HEK293 (cell line): Measurements from ENCODE around the gene PPY.

Experiments
- BCL11A ChIP-seq: fragments of 450-650 bp; formaldehyde crosslinking; IDR thresholded peaks from 2 replicates; pipeline ENCODE4 v1.5.1; 2016; ENCODE audit warnings: low read depth, missing biosample characterization, missing genetic modification characterization
- GLIS1 ChIP-seq: fragments of 450-650 bp; formaldehyde crosslinking; IDR thresholded peaks from 2 replicates; pipeline ENCODE4 v1.5.1; 2016; ENCODE audit warnings: missing biosample characterization, missing genetic modification characterization
- KLF8 ChIP-seq: fragments of 450-650 bp; formaldehyde crosslinking; IDR thresholded peaks from 2 replicates; pipeline ENCODE4 v1.5.1; 2016; ENCODE audit warnings: missing biosample characterization, missing genetic modification characterization
- OSR2 ChIP-seq: fragments of 450-650 bp; formaldehyde crosslinking; IDR thresholded peaks from 2 replicates; pipeline ENCODE4 v1.5.1; 2016; ENCODE audit warnings: missing biosample characterization, missing genetic modification characterization
- OVOL3 ChIP-seq: fragments of 450-650 bp; formaldehyde crosslinking; IDR thresholded peaks from 2 replicates; pipeline ENCODE4 v1.5.1; 2016; ENCODE audit warnings: missing biosample characterization, missing genetic modification characterization
- REPIN1 ChIP-seq: fragments of 450-650 bp; formaldehyde crosslinking; IDR thresholded peaks from 2 replicates; pipeline ENCODE4 v1.5.1; 2017; ENCODE audit warnings: missing biosample characterization, missing genetic modification characterization, low read depth
- SCRT2 ChIP-seq: fragments of 450-650 bp; formaldehyde crosslinking; IDR thresholded peaks from 2 replicates; pipeline ENCODE4 v1.5.1; 2016; ENCODE audit warnings: missing biosample characterization, missing genetic modification characterization
- ZBTB8A ChIP-seq: fragments of 450-650 bp; formaldehyde crosslinking; IDR thresholded peaks from 2 replicates; pipeline ENCODE4 v1.5.1; 2016; ENCODE audit warnings: missing biosample characterization, missing genetic modification characterization
- ZEB2 ChIP-seq: fragments of 450-650 bp; formaldehyde crosslinking; IDR thresholded peaks from 2 replicates; pipeline ENCODE4 v1.5.1; 2016; ENCODE audit warnings: missing biosample characterization, missing genetic modification characterization
- ZFP69B ChIP-seq: fragments of 450-650 bp; formaldehyde crosslinking; IDR thresholded peaks from 2 replicates; pipeline ENCODE4 v1.5.1; 2016; ENCODE audit warnings: missing biosample characterization, missing genetic modification characterization
- ZNF221 ChIP-seq: fragments of 450-650 bp; formaldehyde crosslinking; IDR thresholded peaks from 2 replicates; pipeline ENCODE4 v1.5.1; 2017; ENCODE audit warnings: missing biosample characterization, missing genetic modification characterization, borderline replicate concordance
- ZNF266 ChIP-seq: fragments of 450-650 bp; formaldehyde crosslinking; IDR thresholded peaks from 2 replicates; pipeline ENCODE4 v1.5.1; 2016; ENCODE audit warnings: missing biosample characterization, missing genetic modification characterization, low read depth
- ZNF350 ChIP-seq: fragments of 450-650 bp; formaldehyde crosslinking; IDR thresholded peaks from 2 replicates; pipeline ENCODE4 v1.5.0; 2017; ENCODE audit warnings: missing biosample characterization, mild to moderate bottlenecking, missing genetic modification characterization
- ZNF391 ChIP-seq: fragments of 450-650 bp; formaldehyde crosslinking; IDR thresholded peaks from 2 replicates; pipeline ENCODE4 v1.5.1; 2016; ENCODE audit warnings: low read depth, missing biosample characterization, missing genetic modification characterization, borderline replicate concordance
- ZNF48 ChIP-seq: fragments of 450-650 bp; formaldehyde crosslinking; IDR thresholded peaks from 2 replicates; pipeline ENCODE4 v1.5.1; 2016; ENCODE audit warnings: missing biosample characterization, missing genetic modification characterization
- ZNF501 ChIP-seq: fragments of 450-650 bp; formaldehyde crosslinking; IDR thresholded peaks from 2 replicates; pipeline ENCODE4 v1.5.1; 2016; ENCODE audit warnings: missing biosample characterization, missing genetic modification characterization
- ZNF530 ChIP-seq: fragments of 450-650 bp; formaldehyde crosslinking; IDR thresholded peaks from 2 replicates; pipeline ENCODE4 v1.5.1; 2016; ENCODE audit warnings: low read depth, missing biosample characterization, missing genetic modification characterization
- ZNF600 ChIP-seq: fragments of 450-650 bp; formaldehyde crosslinking; IDR thresholded peaks from 2 replicates; pipeline ENCODE4 v1.5.1; 2016; ENCODE audit warnings: missing biosample characterization, missing genetic modification characterization
- ZNF707 ChIP-seq: fragments of 450-650 bp; formaldehyde crosslinking; IDR thresholded peaks from 2 replicates; pipeline ENCODE4 v1.5.1; 2016; ENCODE audit warnings: missing biosample characterization, missing genetic modification characterization
- ZNF768 ChIP-seq: fragments of 450-650 bp; formaldehyde crosslinking; IDR thresholded peaks from 2 replicates; pipeline ENCODE4 v1.5.1; 2018; ENCODE audit warnings: missing biosample characterization, mild to moderate bottlenecking, missing genetic modification characterization
- ZNF776 ChIP-seq: fragments of 450-650 bp; formaldehyde crosslinking; IDR thresholded peaks from 2 replicates; pipeline ENCODE4 v1.5.0; 2017; ENCODE audit warnings: missing biosample characterization, missing genetic modification characterization, borderline replicate concordance
- TF ChIP-seq, protein P1 (sequence below): fragments of 450-650 bp; formaldehyde crosslinking; IDR thresholded peaks from 2 replicates; pipeline ENCODE4 v1.5.1; 2017; ENCODE audit warnings: missing biosample characterization, missing genetic modification characterization
- TF ChIP-seq, protein P2 (sequence below): fragments of 450-650 bp; formaldehyde crosslinking; optimal IDR thresholded peaks from 2 replicates; pipeline ENCODE3; 2016; ENCODE audit warnings: missing biosample characterization, mild to moderate bottlenecking, missing genetic modification characterization
- TF ChIP-seq, protein P3 (sequence below): fragments of 450-650 bp; formaldehyde crosslinking; IDR thresholded peaks from 2 replicates; pipeline ENCODE4 v1.5.1; 2016; ENCODE audit warnings: missing biosample characterization, missing genetic modification characterization
- TF ChIP-seq, protein P4 (sequence below): fragments of 450-650 bp; IDR thresholded peaks from 2 replicates; pipeline ENCODE4 v1.5.1; 2018; ENCODE audit warnings: missing biosample characterization, mild to moderate bottlenecking, missing genetic modification characterization
- TF ChIP-seq, protein P5 (sequence below): fragments of 450-650 bp; formaldehyde crosslinking; IDR thresholded peaks from 2 replicates; pipeline ENCODE4 v1.5.1; 2016; ENCODE audit warnings: missing biosample characterization, missing genetic modification characterization

PPY gene

DNA sequence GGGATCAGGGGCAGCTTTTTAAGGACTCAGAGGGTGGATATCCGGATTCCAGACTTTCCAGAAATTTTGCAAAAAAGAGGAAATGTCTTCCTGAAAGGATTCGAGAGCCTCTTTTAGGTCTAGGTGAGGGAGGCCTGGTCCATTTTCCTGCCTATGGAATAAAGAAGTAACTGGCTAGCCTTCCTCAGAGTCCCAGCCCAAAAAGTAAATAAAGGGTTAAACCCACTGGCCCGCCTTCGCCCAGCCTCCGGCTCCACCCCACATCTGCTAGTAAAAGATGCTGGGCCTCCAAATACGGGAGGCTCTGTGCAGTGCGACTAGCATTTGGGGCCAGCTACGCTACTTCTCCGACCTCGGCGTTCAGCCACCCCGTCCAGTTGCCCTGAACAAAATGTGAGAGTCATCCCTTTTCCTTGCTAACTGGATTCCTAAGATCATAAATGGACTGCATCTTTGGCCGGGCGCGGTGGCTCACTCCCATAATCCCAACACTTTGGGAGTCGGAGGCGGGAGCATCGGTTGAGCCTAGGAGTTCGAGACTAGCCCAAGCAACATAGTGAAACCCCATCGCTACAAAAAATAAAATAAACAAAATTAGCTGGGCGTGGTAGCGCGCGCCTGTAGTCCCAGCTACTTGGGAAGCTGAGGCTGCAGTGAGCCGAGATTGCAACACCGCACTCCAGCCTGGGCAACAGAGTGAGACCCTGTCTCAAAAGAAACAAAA is 34.1 kb downstream of the PPY start (continued):
- TF ChIP-seq, protein P1, sequence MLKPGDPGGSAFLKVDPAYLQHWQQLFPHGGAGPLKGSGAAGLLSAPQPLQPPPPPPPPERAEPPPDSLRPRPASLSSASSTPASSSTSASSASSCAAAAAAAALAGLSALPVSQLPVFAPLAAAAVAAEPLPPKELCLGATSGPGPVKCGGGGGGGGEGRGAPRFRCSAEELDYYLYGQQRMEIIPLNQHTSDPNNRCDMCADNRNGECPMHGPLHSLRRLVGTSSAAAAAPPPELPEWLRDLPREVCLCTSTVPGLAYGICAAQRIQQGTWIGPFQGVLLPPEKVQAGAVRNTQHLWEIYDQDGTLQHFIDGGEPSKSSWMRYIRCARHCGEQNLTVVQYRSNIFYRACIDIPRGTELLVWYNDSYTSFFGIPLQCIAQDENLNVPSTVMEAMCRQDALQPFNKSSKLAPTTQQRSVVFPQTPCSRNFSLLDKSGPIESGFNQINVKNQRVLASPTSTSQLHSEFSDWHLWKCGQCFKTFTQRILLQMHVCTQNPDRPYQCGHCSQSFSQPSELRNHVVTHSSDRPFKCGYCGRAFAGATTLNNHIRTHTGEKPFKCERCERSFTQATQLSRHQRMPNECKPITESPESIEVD (tag by site-specific recombination) = no peak
- TF ChIP-seq ZNF501 (tag by site-specific recombination) (0 out of 2 replicates have a peak, but pooled peaks have one; percentile 3), ZNF707 (tag by site-specific recombination) (no peak), ZNF530 (tag by site-specific recombination) (no peak), ZNF391 (tag by site-specific recombination) (no peak), SCRT2 (no peak), ZNF600 (tag by site-specific recombination) (peak; percentile 76), ZNF350 (tag by site-specific recombination) (no peak), GLIS1 (tag by site-specific recombination) (no peak), BCL11A (tag by site-specific recombination) (0 out of 2 replicates have a peak, but pooled peaks have one; percentile 58), OSR2 (tag by site-specific recombination) (peak; percentile 95), ZNF221 (no peak), ZEB2 (tag by site-specific recombination) (peak; percentile 79), KLF8 (tag by site-specific recombination) (peak; percentile 39; the same call in 1 of the 2 replicates), ZNF768 (tag by site-specific recombination) (no peak; the same call in 1 of the 2 replicates), OVOL3 (no peak), REPIN1 (tag by site-specific recombination) (no peak), ZNF776 (tag by site-specific recombination) (no peak), ZBTB8A (tag by site-specific recombination) (peak; percentile 12; the same call in 1 of the 2 replicates), ZNF48 (no peak), ZFP69B (tag by site-specific recombination) (no peak), ZNF266 (no peak)
- TF ChIP-seq, protein P2, sequence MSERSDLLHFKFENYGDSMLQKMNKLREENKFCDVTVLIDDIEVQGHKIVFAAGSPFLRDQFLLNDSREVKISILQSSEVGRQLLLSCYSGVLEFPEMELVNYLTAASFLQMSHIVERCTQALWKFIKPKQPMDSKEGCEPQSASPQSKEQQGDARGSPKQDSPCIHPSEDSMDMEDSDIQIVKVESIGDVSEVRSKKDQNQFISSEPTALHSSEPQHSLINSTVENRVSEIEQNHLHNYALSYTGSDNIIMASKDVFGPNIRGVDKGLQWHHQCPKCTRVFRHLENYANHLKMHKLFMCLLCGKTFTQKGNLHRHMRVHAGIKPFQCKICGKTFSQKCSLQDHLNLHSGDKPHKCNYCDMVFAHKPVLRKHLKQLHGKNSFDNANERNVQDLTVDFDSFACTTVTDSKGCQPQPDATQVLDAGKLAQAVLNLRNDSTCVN (tag by site-specific recombination) = peak; percentile 16
- TF ChIP-seq, protein P3, sequence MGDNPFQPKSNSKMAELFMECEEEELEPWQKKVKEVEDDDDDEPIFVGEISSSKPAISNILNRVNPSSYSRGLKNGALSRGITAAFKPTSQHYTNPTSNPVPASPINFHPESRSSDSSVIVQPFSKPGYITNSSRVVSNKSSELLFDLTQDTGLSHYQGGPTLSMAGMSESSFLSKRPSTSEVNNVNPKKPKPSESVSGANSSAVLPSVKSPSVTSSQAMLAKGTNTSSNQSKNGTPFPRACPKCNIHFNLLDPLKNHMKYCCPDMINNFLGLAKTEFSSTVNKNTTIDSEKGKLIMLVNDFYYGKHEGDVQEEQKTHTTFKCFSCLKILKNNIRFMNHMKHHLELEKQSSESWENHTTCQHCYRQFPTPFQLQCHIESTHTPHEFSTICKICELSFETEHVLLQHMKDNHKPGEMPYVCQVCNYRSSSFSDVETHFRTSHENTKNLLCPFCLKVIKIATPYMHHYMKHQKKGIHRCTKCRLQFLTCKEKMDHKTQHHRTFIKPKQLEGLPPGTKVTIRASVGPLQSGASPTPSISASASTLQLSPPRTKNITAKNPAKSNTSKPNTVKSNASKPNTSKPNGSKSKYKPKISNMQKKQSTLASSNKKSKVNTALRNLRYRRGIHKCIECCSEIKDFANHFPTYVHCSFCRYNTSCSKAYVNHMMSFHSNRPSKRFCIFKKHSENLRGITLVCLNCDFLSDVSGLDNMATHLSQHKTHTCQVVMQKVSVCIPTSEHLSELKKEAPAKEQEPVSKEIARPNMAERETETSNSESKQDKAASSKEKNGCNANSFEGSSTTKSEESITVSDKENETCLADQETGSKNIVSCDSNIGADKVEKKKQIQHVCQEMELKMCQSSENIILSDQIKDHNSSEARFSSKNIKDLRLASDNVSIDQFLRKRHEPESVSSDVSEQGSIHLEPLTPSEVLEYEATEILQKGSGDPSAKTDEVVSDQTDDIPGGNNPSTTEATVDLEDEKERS (tag by site-specific recombination) = no peak
- TF ChIP-seq, protein P4, sequence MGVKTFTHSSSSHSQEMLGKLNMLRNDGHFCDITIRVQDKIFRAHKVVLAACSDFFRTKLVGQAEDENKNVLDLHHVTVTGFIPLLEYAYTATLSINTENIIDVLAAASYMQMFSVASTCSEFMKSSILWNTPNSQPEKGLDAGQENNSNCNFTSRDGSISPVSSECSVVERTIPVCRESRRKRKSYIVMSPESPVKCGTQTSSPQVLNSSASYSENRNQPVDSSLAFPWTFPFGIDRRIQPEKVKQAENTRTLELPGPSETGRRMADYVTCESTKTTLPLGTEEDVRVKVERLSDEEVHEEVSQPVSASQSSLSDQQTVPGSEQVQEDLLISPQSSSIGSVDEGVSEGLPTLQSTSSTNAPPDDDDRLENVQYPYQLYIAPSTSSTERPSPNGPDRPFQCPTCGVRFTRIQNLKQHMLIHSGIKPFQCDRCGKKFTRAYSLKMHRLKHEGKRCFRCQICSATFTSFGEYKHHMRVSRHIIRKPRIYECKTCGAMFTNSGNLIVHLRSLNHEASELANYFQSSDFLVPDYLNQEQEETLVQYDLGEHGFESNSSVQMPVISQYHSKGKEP (tag by site-specific recombination) = peak; percentile 22; the same call in 1 of the 2 replicates
- TF ChIP-seq, protein P5, sequence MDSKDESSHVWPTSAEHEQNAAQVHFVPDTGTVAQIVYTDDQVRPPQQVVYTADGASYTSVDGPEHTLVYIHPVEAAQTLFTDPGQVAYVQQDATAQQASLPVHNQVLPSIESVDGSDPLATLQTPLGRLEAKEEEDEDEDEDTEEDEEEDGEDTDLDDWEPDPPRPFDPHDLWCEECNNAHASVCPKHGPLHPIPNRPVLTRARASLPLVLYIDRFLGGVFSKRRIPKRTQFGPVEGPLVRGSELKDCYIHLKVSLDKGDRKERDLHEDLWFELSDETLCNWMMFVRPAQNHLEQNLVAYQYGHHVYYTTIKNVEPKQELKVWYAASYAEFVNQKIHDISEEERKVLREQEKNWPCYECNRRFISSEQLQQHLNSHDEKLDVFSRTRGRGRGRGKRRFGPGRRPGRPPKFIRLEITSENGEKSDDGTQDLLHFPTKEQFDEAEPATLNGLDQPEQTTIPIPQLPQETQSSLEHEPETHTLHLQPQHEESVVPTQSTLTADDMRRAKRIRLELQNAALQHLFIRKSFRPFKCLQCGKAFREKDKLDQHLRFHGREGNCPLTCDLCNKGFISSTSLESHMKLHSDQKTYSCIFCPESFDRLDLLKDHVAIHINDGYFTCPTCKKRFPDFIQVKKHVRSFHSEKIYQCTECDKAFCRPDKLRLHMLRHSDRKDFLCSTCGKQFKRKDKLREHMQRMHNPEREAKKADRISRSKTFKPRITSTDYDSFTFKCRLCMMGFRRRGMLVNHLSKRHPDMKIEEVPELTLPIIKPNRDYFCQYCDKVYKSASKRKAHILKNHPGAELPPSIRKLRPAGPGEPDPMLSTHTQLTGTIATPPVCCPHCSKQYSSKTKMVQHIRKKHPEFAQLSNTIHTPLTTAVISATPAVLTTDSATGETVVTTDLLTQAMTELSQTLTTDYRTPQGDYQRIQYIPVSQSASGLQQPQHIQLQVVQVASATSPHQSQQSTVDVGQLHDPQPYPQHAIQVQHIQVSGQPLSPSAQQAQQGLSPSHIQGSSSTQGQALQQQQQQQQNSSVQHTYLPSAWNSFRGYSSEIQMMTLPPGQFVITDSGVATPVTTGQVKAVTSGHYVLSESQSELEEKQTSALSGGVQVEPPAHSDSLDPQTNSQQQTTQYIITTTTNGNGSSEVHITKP (tag by site-specific recombination) = peak; percentile 71
